Right lobe of liver (tissue), 4 donors: ENCODE data around the gene HOXB5.

Experiments
- POLR2A ChIP-seq: fragments of 450-650 bp; IDR thresholded peaks from one replicate; pipeline ENCODE4 v1.6.1; 2017; ENCODE audit warnings: antibody characterized with exemption, mild to moderate bottlenecking
- TF ChIP-seq, protein P1 (sequence below), 4 donors: fragments of 200-600 bp in 3 of 4; fragments of 450-650 bp in 1 of 4; IDR thresholded peaks; one replicate each; pipeline versions ENCODE4 v1.5.1 to v1.8.0; 2016 to 2022; ENCODE audit warnings: antibody characterized with exemption in 4 of 4, mild to moderate bottlenecking in 2 of 4
- donor health status: DM: no; HTN: no; CAD: no.
- donor health status: DM: no; HTN: no; CAD: no.
- donor health status: DM: no; HTN: yes; CAD: no.

DNA sequence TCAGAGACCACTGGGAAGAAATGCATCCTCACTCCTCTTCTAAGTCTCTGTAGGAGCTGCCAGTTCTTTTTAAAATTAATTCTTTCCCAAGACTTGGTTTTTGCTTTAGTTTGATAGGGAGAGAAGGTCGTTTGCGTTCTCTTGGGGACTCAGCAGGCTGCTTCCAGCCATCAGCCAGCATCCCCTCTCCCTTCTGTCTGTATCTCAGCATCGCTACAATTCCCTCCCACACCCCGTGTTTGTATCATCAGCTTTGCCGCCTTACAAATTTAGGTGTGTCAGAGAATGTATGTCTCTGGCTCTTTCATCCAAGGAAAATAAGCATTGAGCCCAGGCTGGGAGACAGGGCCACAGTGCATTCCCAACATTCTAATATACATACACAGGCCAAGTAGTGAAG is 5.8 kb upstream of the HOXB5 start:
- TF ChIP-seq POLR2A = no peak
- TF ChIP-seq, protein P1, sequence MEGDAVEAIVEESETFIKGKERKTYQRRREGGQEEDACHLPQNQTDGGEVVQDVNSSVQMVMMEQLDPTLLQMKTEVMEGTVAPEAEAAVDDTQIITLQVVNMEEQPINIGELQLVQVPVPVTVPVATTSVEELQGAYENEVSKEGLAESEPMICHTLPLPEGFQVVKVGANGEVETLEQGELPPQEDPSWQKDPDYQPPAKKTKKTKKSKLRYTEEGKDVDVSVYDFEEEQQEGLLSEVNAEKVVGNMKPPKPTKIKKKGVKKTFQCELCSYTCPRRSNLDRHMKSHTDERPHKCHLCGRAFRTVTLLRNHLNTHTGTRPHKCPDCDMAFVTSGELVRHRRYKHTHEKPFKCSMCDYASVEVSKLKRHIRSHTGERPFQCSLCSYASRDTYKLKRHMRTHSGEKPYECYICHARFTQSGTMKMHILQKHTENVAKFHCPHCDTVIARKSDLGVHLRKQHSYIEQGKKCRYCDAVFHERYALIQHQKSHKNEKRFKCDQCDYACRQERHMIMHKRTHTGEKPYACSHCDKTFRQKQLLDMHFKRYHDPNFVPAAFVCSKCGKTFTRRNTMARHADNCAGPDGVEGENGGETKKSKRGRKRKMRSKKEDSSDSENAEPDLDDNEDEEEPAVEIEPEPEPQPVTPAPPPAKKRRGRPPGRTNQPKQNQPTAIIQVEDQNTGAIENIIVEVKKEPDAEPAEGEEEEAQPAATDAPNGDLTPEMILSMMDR (IDR thresholded peaks at IDR 0.05) = no peak
